Mesenchymal stem cell (in vitro differentiated cells and primary cell): ENCODE results near the gene ADCYAP1R1.

Experiments
- DNase-seq: peaks from one replicate; pipeline ENCODE4 v3.0.0-alpha.2; 2013
- H2AFZ ChIP-seq: one replicate; pipeline ENCODE4 v1.6.1; 2013; ENCODE audit warnings: low read depth, mild to moderate bottlenecking, control low read depth, inconsistent platforms, low read length, moderate library complexity
- H2AK5ac ChIP-seq: 2 replicates; pipeline ENCODE4 v1.6.1; 2013; ENCODE audit warnings: low read length, moderate library complexity, mild to moderate bottlenecking, inconsistent platforms; ENCODE audit not compliant: severe bottlenecking
- H2BK120ac ChIP-seq: one replicate; pipeline ENCODE4 v1.6.1; 2013; ENCODE audit warnings: low read depth, mild to moderate bottlenecking, inconsistent platforms, low read length, moderate library complexity
- H2BK12ac ChIP-seq, 2 experiments: one replicate each; pipeline ENCODE4 v1.6.1; 2013; ENCODE audit warnings: inconsistent platforms in 2 of 2, low read length in 2 of 2, mild to moderate bottlenecking in 2 of 2, moderate library complexity in 2 of 2, control low read depth in 1 of 2
- H2BK15ac ChIP-seq: one replicate; pipeline ENCODE4 v1.6.1; 2013; ENCODE audit warnings: mild to moderate bottlenecking, low read depth, inconsistent platforms; ENCODE audit not compliant: poor library complexity, severe bottlenecking
- H2BK5ac ChIP-seq: 2 replicates; pipeline ENCODE4 v1.6.1; 2013; ENCODE audit warnings: low read depth, mild to moderate bottlenecking, low read length, control low read depth, inconsistent platforms; ENCODE audit not compliant: poor library complexity, severe bottlenecking
- H3K14ac ChIP-seq, 2 experiments: one replicate each; pipeline ENCODE4 v1.6.1; 2013; ENCODE audit warnings: inconsistent platforms in 2 of 2, low read length in 2 of 2, control low read depth in 1 of 2, mild to moderate bottlenecking in 1 of 2, moderate library complexity in 1 of 2
- H3K18ac ChIP-seq, 2 experiments: one replicate each; pipeline ENCODE4 v1.6.1; 2013; ENCODE audit warnings: inconsistent platforms in 2 of 2, low read length in 2 of 2, control low read depth in 1 of 2, low read depth in 1 of 2, mild to moderate bottlenecking in 1 of 2
- H3K23ac ChIP-seq, 2 experiments: one replicate each; pipeline ENCODE4 v1.6.1; 2013; ENCODE audit warnings: inconsistent platforms in 2 of 2, low read length in 2 of 2, mild to moderate bottlenecking in 2 of 2, moderate library complexity in 2 of 2, control low read depth in 1 of 2
- H3K27ac ChIP-seq: 2 replicates; pipeline ENCODE4 v1.5.1; 2013; ENCODE audit warnings: mild to moderate bottlenecking, moderate library complexity, low read length, control low read depth, inconsistent platforms; ENCODE audit not compliant: poor library complexity, severe bottlenecking
- H3K27me3 ChIP-seq, 2 experiments: 2 replicates each; pipeline versions ENCODE4 v1.6.1 to v1.7.0; 2013; ENCODE audit warnings: low read length in 2 of 2, mild to moderate bottlenecking in 2 of 2, moderate library complexity in 2 of 2, control low read depth in 1 of 2, inconsistent platforms in 1 of 2; ENCODE audit not compliant: control insufficient read depth in 1 of 2, insufficient read depth in 1 of 2
- H3K36me3 ChIP-seq, 2 experiments: 2 replicates each; pipeline versions ENCODE4 v1.6.1 to v1.7.0; 2013; ENCODE audit warnings: low read length in 2 of 2, control low read depth in 1 of 2, inconsistent platforms in 1 of 2, low read depth in 1 of 2, mild to moderate bottlenecking in 1 of 2; ENCODE audit not compliant: insufficient read depth in 2 of 2, control insufficient read depth in 1 of 2
- H3K4ac ChIP-seq, 2 experiments: one replicate each; pipeline ENCODE4 v1.6.1; 2013; ENCODE audit warnings: inconsistent platforms in 2 of 2, low read length in 2 of 2, mild to moderate bottlenecking in 2 of 2, moderate library complexity in 2 of 2, control low read depth in 1 of 2, low read depth in 1 of 2
- H3K4me1 ChIP-seq: 2 replicates; pipeline ENCODE4 v1.6.1; 2013; ENCODE audit warnings: low read depth, low read length, control low read depth; ENCODE audit not compliant: control insufficient read depth, insufficient read depth
- H3K4me2 ChIP-seq: 2 replicates; pipeline ENCODE4 v1.6.1; 2013; ENCODE audit warnings: low read length, mild to moderate bottlenecking, inconsistent platforms; ENCODE audit not compliant: poor library complexity, severe bottlenecking
- H3K4me3 ChIP-seq, 2 experiments: 2 replicates each; pipeline versions ENCODE4 v1.5.1 to v1.7.0; 2013; ENCODE audit warnings: low read length in 2 of 2, mild to moderate bottlenecking in 2 of 2, control low read depth in 1 of 2, low read depth in 1 of 2; ENCODE audit not compliant: insufficient read depth in 1 of 2
- H3K79me1 ChIP-seq: replicated peaks from 2 replicates; pipeline ENCODE4 v1.6.1; 2013; ENCODE audit warnings: mild to moderate bottlenecking, control low read depth, low read length, inconsistent platforms; ENCODE audit not compliant: poor library complexity, severe bottlenecking
- H3K9ac ChIP-seq: 2 replicates; pipeline ENCODE4 v1.7.0; 2013; ENCODE audit warnings: mild to moderate bottlenecking, low read length, moderate library complexity
- H3K9me3 ChIP-seq: 2 replicates; pipeline ENCODE4 v1.7.0; 2013; ENCODE audit warnings: mild to moderate bottlenecking, low read length; ENCODE audit not compliant: control insufficient read depth
- H4K8ac ChIP-seq: one replicate; pipeline ENCODE4 v1.6.1; 2013; ENCODE audit warnings: inconsistent platforms, mild to moderate bottlenecking, low read length, moderate library complexity
- H4K91ac ChIP-seq: one replicate; pipeline ENCODE4 v1.6.1; 2013; ENCODE audit warnings: mild to moderate bottlenecking, low read length, inconsistent platforms
- WGBS: methylation state at CpG from one replicate; pipeline ENCODE4 v1.1.7; 2013; ENCODE audit warnings: mixed read lengths; 5-methylcytosine and 5-hydroxymethylcytosine counted together

The ADCYAP1R1 gene

DNA sequence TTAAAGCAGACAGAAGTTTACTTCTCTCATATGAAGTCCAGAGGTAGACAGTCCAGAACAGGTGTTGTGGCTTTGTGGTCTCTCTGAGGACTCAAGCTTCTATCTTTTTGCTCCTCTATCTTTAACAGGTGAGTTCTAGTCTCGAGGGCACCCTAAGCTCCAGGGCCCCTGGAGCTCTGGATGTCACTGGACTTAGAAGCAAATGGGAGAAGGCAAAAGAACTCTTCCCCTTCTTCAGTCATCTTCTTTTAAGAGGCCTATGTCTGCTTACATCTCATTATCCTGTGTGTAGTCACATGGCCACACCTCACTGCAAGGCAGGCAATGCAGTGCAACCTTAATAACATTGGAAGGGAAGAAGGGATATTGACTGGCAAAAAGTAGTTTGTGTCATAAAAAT, 61.6 kb downstream of the ADCYAP1R1 start:
- WGBS = 17% methylated on average over 1 of the region's 1 CpG
- Histone ChIP-seq H3K4ac (no peak overlapping the region), H3K4me2 (no peak overlapping the region), H3K14ac (no peak overlapping the region), H3K27me3 (peaks cover 23 to 24% of the 10 kb centered on the region in 2 experiments), H2AFZ (no peak overlapping the region), H3K23ac (no peak overlapping the region), H3K9ac (no peak overlapping the region), H2BK15ac (no peak overlapping the region), H3K36me3 (no peaks in the 10 kb centered on the region), H3K4me3 (no peak overlapping the region), H2BK5ac (no peak overlapping the region), H2BK120ac (no peak overlapping the region), H3K79me1 (no peaks in the 10 kb centered on the region), H4K91ac (no peak overlapping the region), H3K18ac (no peak overlapping the region), H2AK5ac (no peak overlapping the region), H2BK12ac (no peak overlapping the region), H3K27ac (no peak overlapping the region), H3K9me3 (no peaks in the 10 kb centered on the region), H3K4me1 (no peaks in the 10 kb centered on the region), H4K8ac (no peak overlapping the region)
- DNase-seq = no peak

DNA sequence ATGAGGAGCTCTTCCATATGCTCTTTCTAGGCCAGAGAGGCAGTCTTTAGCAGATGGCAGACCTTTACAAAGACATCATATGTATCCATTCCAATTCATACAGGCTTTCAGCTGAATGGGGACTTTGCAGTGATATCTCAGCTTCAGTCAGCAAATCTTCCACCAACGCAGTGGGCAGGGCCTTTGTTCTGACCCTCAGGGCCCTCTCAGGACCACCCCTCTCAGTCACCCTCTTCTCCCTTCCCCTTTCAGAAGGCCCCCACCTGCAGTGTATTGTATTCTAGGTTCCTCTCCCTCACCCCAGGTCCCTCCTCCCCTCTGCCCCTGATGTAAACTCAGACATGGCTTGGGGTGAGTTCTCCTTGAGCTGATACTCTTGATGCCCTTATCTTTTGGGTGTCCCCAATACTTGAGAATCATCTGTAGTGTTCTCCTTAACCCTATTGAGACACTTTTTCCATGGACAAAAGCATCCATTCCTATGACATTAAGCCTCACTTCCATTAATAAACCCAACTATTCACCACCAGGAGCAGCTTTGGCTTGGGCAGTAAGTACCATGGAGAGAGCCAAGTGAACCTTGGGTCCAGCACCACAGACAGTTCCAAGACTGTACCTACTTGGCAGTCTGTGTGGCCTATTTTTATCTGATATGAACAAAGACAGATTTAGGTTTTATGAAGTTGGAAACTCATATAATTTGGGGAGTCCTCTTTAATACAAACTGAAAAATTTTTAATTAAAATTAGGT, 62.7 kb downstream of the ADCYAP1R1 start:
- no peak overlapping the region for H3K27ac ChIP-seq
- no peak overlapping the region for H4K91ac ChIP-seq
- H3K79me1 ChIP-seq = no peaks in the 10 kb centered on the region
- DNase-seq = peak; percentile 50
- H3K4me3 ChIP-seq = no peak overlapping the region
- H3K27me3 ChIP-seq = peaks cover 15 to 24% of the 10 kb centered on the region in 2 experiments
- H2BK15ac ChIP-seq = no peak overlapping the region
- H2AFZ ChIP-seq = no peak overlapping the region
- no peaks in the 10 kb centered on the region for H3K4me1 ChIP-seq
- H3K18ac ChIP-seq = no peak overlapping the region
- no peaks in the 10 kb centered on the region for H3K9me3 ChIP-seq
- H3K36me3 ChIP-seq = no peaks in the 10 kb centered on the region
- H2BK12ac ChIP-seq = no peak overlapping the region
- H3K4ac ChIP-seq = no peak overlapping the region
- H2AK5ac ChIP-seq = no peak overlapping the region
- no peak overlapping the region for H2BK5ac ChIP-seq
- H3K9ac ChIP-seq = no peak overlapping the region
- no peak overlapping the region for H3K4me2 ChIP-seq
- no peak overlapping the region for H4K8ac ChIP-seq
- no peak overlapping the region for H3K23ac ChIP-seq
- WGBS = 84% methylated on average over 1 of the region's 1 CpG
- H3K14ac ChIP-seq = no peak overlapping the region
- no peak overlapping the region for H2BK120ac ChIP-seq

- Histone ChIP-seq H3K27me3 (peaks cover 18 to 21% of the 10 kb centered on the region in 2 experiments), H2AK5ac (no peak overlapping the region), H2BK12ac (no peak overlapping the region), H3K14ac (no peak overlapping the region), H3K9me3 (no peaks in the 10 kb centered on the region), H2BK15ac (no peak overlapping the region), H3K79me1 (no peaks in the 10 kb centered on the region), H4K91ac (no peak overlapping the region), H3K36me3 (no peaks in the 10 kb centered on the region), H2BK120ac (no peak overlapping the region), H4K8ac (no peak overlapping the region), H3K27ac (no peak overlapping the region), H3K18ac (no peak overlapping the region), H2AFZ (no peak overlapping the region), H3K9ac (no peak overlapping the region), H3K4me1 (no peaks in the 10 kb centered on the region), H3K23ac (no peak overlapping the region), H3K4me3 (no peak overlapping the region), H2BK5ac (no peak overlapping the region), H3K4ac (no peak overlapping the region), H3K4me2 (no peak overlapping the region)
- 52% methylated on average over 3 of the region's 3 CpGs for WGBS
- DNase-seq = no peak
Measured at GRCh38 chr7:31116615-31117014, 64.5 kb downstream of the ADCYAP1R1 start.

DNA sequence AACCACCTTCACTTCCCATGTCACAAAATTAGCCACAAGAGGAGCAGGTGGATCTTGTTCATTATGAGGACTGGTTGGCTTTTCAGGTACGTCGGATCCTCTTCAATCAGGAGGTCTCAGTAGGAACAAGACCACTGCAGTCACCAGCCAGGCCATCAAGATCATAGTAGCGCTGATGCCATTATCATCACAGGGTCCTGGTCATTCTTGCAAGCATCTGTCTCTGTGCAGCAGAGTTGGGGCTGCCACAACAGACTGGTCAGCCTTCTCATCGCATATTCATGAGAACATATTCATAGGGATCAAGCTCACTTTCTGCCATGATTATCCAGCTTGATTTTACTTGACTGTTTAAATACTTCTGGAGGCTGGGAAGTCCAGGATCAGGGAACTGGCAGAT, 67.1 kb downstream of the ADCYAP1R1 start:
- 85% methylated on average over 3 of the region's 4 CpGs for WGBS
- H3K23ac ChIP-seq = no peak overlapping the region
- H4K8ac ChIP-seq = no peak overlapping the region
- H2BK12ac ChIP-seq = no peak overlapping the region
- no peak overlapping the region for H3K14ac ChIP-seq
- no peaks in the 10 kb centered on the region for H3K36me3 ChIP-seq
- no peak overlapping the region for H4K91ac ChIP-seq
- H3K4me3 ChIP-seq = no peak overlapping the region
- H3K79me1 ChIP-seq = no peaks in the 10 kb centered on the region
- H3K9ac ChIP-seq = no peak overlapping the region
- H2AFZ ChIP-seq = no peak overlapping the region
- no peak overlapping the region for H3K4me2 ChIP-seq
- H3K18ac ChIP-seq = no peak overlapping the region
- no peak overlapping the region for H2BK120ac ChIP-seq
- no peak for DNase-seq
- no peak overlapping the region for H2BK15ac ChIP-seq
- no peak overlapping the region for H3K27ac ChIP-seq
- H2BK5ac ChIP-seq = no peak overlapping the region
- H3K9me3 ChIP-seq = no peaks in the 10 kb centered on the region
- peaks cover 2% of the 10 kb centered on the region for H3K4me1 ChIP-seq
- no peak overlapping the region for H2AK5ac ChIP-seq
- H3K27me3 ChIP-seq = peaks cover 0 to 8% of the 10 kb centered on the region in 2 experiments
- H3K4ac ChIP-seq = no peak overlapping the region
